Loucy (cell line): ENCODE measurements around the gene RAB6C.
"Not testable (repeated sequence)": the region's sequence is repeated elsewhere in the genome, so short reads cannot be mapped to it uniquely, and the experiment has no call there.

ENCODE experiments used
- CTCF ChIP-seq: fragments of 200-600 bp; sonication (generic); conservative IDR thresholded peaks from 2 replicates; pipeline ENCODE4 v1.5.1; 2014; ENCODE audit warnings: mild to moderate bottlenecking, antibody characterized with exemption, low read length
- EZH2phosphoT487 ChIP-seq: fragments of 200-600 bp; IDR thresholded peaks from 2 replicates; pipeline ENCODE4 v1.6.1; 2018; ENCODE audit warnings: antibody characterized with exemption, mild to moderate bottlenecking, moderate library complexity, borderline replicate concordance

GRCh38 chr2:129938850-129939471 lies 40.5 kb upstream of the RAB6C start:
- TF ChIP-seq CTCF, EZH2phosphoT487: not testable (repeated sequence)
